Kidney capillary endothelial cell (primary cell): ENCODE results near the gene FADS2.

Experiments used
- DNase-seq: peaks from one replicate; pipeline ENCODE4 v3.0.0-alpha.2; 2018; ENCODE audit warnings: low spot score

FADS2 gene

GRCh38 chr11:61795876-61796526, 32.1 kb upstream of the FADS2 start:
- no peak for DNase-seq

- DNase-seq, result peak; percentile 74
Observed at GRCh38 chr11:61797263-61797944, 30.7 kb upstream of the FADS2 start.

GRCh38 chr11:61799665-61800284, 28.3 kb upstream of the FADS2 start:
- DNase-seq, result no peak

- DNase-seq, result no peak
Observed at GRCh38 chr11:61800331-61801281, 27.5 kb upstream of the FADS2 start.

- no peak for DNase-seq
Observed at GRCh38 chr11:61802605-61803004, 25.5 kb upstream of the FADS2 start.

GRCh38 chr11:61803889-61804647, 24.0 kb upstream of the FADS2 start:
- no peak for DNase-seq

- no peak for DNase-seq
Observed at GRCh38 chr11:61805146-61805545, 23.0 kb upstream of the FADS2 start.

- no peak for DNase-seq
Observed at GRCh38 chr11:61806785-61807184, 21.3 kb upstream of the FADS2 start.

GRCh38 chr11:61810671-61811175, 17.4 kb upstream of the FADS2 start:
- DNase-seq, result no peak

- no peak for DNase-seq
Observed at GRCh38 chr11:61811831-61812230, 16.3 kb upstream of the FADS2 start.

GRCh38 chr11:61812736-61813411, 15.2 kb upstream of the FADS2 start:
- DNase-seq, result no peak

GRCh38 chr11:61814247-61814957, 13.7 kb upstream of the FADS2 start:
- peak; percentile 30 for DNase-seq

- DNase-seq, result peak; percentile 99
Observed at GRCh38 chr11:61814958-61815789, 12.9 kb upstream of the FADS2 start.

GRCh38 chr11:61815790-61816735, 12.0 kb upstream of the FADS2 start:
- peak; percentile 85 for DNase-seq

- peak; percentile 90 for DNase-seq
Observed at GRCh38 chr11:61816736-61817455, 11.2 kb upstream of the FADS2 start, which contains the start of gene FADS1. TSS of gene FADS1 (minus strand) at chr11:61817003. CDS start at chr11:61816929, 74 bp downstream.

GRCh38 chr11:61817471-61818202, 10.5 kb upstream of the FADS2 start:
- DNase-seq, result no peak
